SK-N-SH (cell line): ENCODE measurements around the gene PKD2L1. TPM values are rescaled to one million over a fixed set of nuclear protein-coding genes. Genes with fewer than 3 reads are reported as not detected.

ENCODE experiments used
- CTCF ChIA-PET: fragments of 300-600, 350-600 bp; formaldehyde crosslinking; extraction: SDS; loops from one replicate; lab custom pipeline; 2021; lab: Yijun Ruan, JAX
- POLR2A ChIA-PET: fragments of 350-600 bp; sonication (Branson Sonifier 250); formaldehyde crosslinking; extraction: SDS; loops from one replicate; lab custom pipeline; 2020; ENCODE audit warnings: antibody characterized with exemption, inconsistent platforms; lab: Yijun Ruan, JAX
- DNase-seq: peaks from one replicate; pipeline ENCODE4 v3.0.0; 2012
- H2AFZ ChIP-seq: fragments of 200-600 bp; sonication (generic); 2 replicates; pipeline ENCODE4 v1.8.1; 2016; ENCODE audit warnings: antibody characterized with exemption, mild to moderate bottlenecking, low read depth
- H3F3A ChIP-seq: fragments of 200-600 bp; sonication (generic); replicated peaks from 2 replicates; pipeline ENCODE3; 2016; ENCODE audit warnings: antibody characterized with exemption, mild to moderate bottlenecking; ENCODE audit not compliant: insufficient read depth
- H3K27ac ChIP-seq, 2 experiments: fragments of 200-500 bp in 1 of 2; fragments of 200-600 bp in 1 of 2; sonication (Bioruptor generic) in 1 of 2; sonication (generic), shearing (Covaris generic) in 1 of 2; 2 replicates each; pipeline versions ENCODE4 v1.5.1 to v1.6.1; 2014 to 2016; ENCODE audit warnings: low read depth in 2 of 2, inconsistent platforms in 1 of 2, low read length in 1 of 2, mild to moderate bottlenecking in 1 of 2, mixed read lengths in 1 of 2
- H3K27me3 ChIP-seq: fragments of 200-600 bp; sonication (generic), shearing (Covaris generic); 2 replicates; pipeline ENCODE4 v1.6.1; 2016; ENCODE audit warnings: mixed run types; ENCODE audit not compliant: insufficient read depth
- H3K36me3 ChIP-seq, 2 experiments: fragments of 200-500 bp in 1 of 2; fragments of 200-600 bp in 1 of 2; sonication (Bioruptor generic) in 1 of 2; sonication (generic) in 1 of 2; replicated peaks in 1 of 2; 2 replicates each; pipeline versions ENCODE3 to v1.5.1; 2014 to 2016; ENCODE audit warnings: low read length in 1 of 2, mild to moderate bottlenecking in 1 of 2; ENCODE audit not compliant: insufficient read depth in 2 of 2, control insufficient read depth in 1 of 2
- H3K4me1 ChIP-seq, 2 experiments: fragments of 200-500 bp in 1 of 2; fragments of 200-600 bp in 1 of 2; sonication (Bioruptor generic) in 1 of 2; sonication (generic), shearing (Covaris generic) in 1 of 2; 2 replicates each; pipeline versions ENCODE4 v1.5.1 to v1.6.1; 2014 to 2016; ENCODE audit warnings: low read depth in 1 of 2, low read length in 1 of 2, mixed run types in 1 of 2; ENCODE audit not compliant: insufficient read depth in 2 of 2, control insufficient read depth in 1 of 2
- H3K4me2 ChIP-seq: fragments of 200-600 bp; sonication (generic), shearing (Covaris generic); 2 replicates; pipeline ENCODE4 v1.6.1; 2017; ENCODE audit warnings: mixed run types
- H3K4me3 ChIP-seq, 2 experiments: fragments of 200-500 bp in 1 of 2; fragments of 200-600 bp in 1 of 2; sonication (Bioruptor generic) in 1 of 2; sonication (generic), shearing (Covaris generic) in 1 of 2; 2 replicates each; pipeline versions ENCODE4 v1.5.1 to v1.8.1; 2014 to 2016; ENCODE audit warnings: low read depth in 2 of 2, inconsistent platforms in 1 of 2, low read length in 1 of 2, mild to moderate bottlenecking in 1 of 2, mixed read lengths in 1 of 2, moderate library complexity in 1 of 2
- H3K79me2 ChIP-seq: fragments of 200-600 bp; sonication (generic); 2 replicates; pipeline ENCODE4 v1.8.1; 2017; ENCODE audit warnings: mild to moderate bottlenecking; ENCODE audit not compliant: insufficient read depth
- H3K9ac ChIP-seq: fragments of 200-600 bp; sonication (generic); 2 replicates; pipeline ENCODE4 v1.6.1; 2017; ENCODE audit warnings: mixed run types
- H3K9me2 ChIP-seq: fragments of 200-600 bp; sonication (generic); 2 replicates; pipeline ENCODE4 v1.6.1; 2017; ENCODE audit warnings: mixed run types
- H3K9me3 ChIP-seq: fragments of 200-600 bp; sonication (generic); 2 replicates; pipeline ENCODE4 v1.6.1; 2017; ENCODE audit warnings: mixed run types, mild to moderate bottlenecking, moderate library complexity
- H4K20me1 ChIP-seq: fragments of 200-600 bp; sonication (generic); 2 replicates; pipeline ENCODE4 v1.6.1; 2017; ENCODE audit warnings: mild to moderate bottlenecking, mixed run types; ENCODE audit not compliant: insufficient read depth
- CHD2 ChIP-seq: fragments of 150-350 bp; IDR thresholded peaks from 2 replicates; pipeline ENCODE4 v1.6.1; 2018; ENCODE audit warnings: low read length; ENCODE audit not compliant: partially characterized antibody
- EP300 ChIP-seq, 2 experiments: IDR thresholded peaks; 2 replicates each; pipeline versions ENCODE4 v1.4.0 to v1.6.1; 2012; ENCODE audit warnings: borderline replicate concordance in 1 of 2, low read depth in 1 of 2, low read length in 1 of 2
- EZH2phosphoT487 ChIP-seq: fragments of 200-600 bp; sonication (generic); IDR thresholded peaks from 2 replicates; pipeline ENCODE4 v1.6.1; 2017; ENCODE audit warnings: low read depth, mixed run types, mild to moderate bottlenecking, antibody characterized with exemption, moderate library complexity, borderline replicate concordance
- FOXM1 ChIP-seq: IDR thresholded peaks from 2 replicates; pipeline ENCODE4 v1.4.0; 2012; ENCODE audit warnings: low read depth, mild to moderate bottlenecking
- GABPA ChIP-seq: IDR thresholded peaks from 2 replicates; pipeline ENCODE4 v1.4.0; 2012; ENCODE audit warnings: low read depth, mild to moderate bottlenecking
- GATA2 ChIP-seq: sonication (generic); formaldehyde crosslinking; IDR thresholded peaks from 2 replicates; pipeline ENCODE4 v1.5.0; 2020; ENCODE audit warnings: mild to moderate bottlenecking, missing genetic modification reagents
- JUND ChIP-seq: IDR thresholded peaks from 2 replicates; pipeline ENCODE4 v1.4.0; 2012
- MEF2A ChIP-seq: IDR thresholded peaks from 2 replicates; pipeline ENCODE4 v1.4.0; 2012; ENCODE audit warnings: low read depth, borderline replicate concordance
- NFIC ChIP-seq: IDR thresholded peaks from 2 replicates; pipeline ENCODE4 v1.4.0; 2012; ENCODE audit warnings: borderline replicate concordance
- RAD21 ChIP-seq: IDR thresholded peaks from 2 replicates; pipeline ENCODE4 v1.6.1; 2012; ENCODE audit warnings: mild to moderate bottlenecking, low read length
- RCOR1 ChIP-seq: fragments of 150-350 bp; IDR thresholded peaks from 2 replicates; pipeline ENCODE4 v1.6.1; 2017; ENCODE audit warnings: antibody characterized with exemption, low read length
- SIN3A ChIP-seq: IDR thresholded peaks from 2 replicates; pipeline ENCODE4 v1.6.1; 2012; ENCODE audit warnings: low read depth, mild to moderate bottlenecking, low read length, moderate library complexity, borderline replicate concordance
- TCF12 ChIP-seq: IDR thresholded peaks from 2 replicates; pipeline ENCODE4 v1.4.0; 2012
- TEAD4 ChIP-seq: IDR thresholded peaks from 2 replicates; pipeline ENCODE4 v1.4.0; 2012; ENCODE audit warnings: mild to moderate bottlenecking, borderline replicate concordance; ENCODE audit not compliant: insufficient read depth
- WGBS: methylation state at CpG from one replicate; pipeline ENCODE4 v1.1.6; 2017; ENCODE audit warnings: low lambda C conversion rate; 5-methylcytosine and 5-hydroxymethylcytosine counted together
- polyA plus RNA-seq, 3 experiments: library from polyadenylated mRNA; depleted of rRNA; stranded (reverse); fragments of >200 nt; gene quantifications; 2 replicates each; pipeline ENCODE4 v1.2.3, GENCODE V29; 2012
- TF ChIP-seq, protein P1 (sequence below): fragments of 150-350 bp; IDR thresholded peaks from 2 replicates; pipeline ENCODE4 v1.6.1; 2016; ENCODE audit warnings: mild to moderate bottlenecking, low read depth, low read length
- TF ChIP-seq, protein P2 (sequence below): IDR thresholded peaks from 2 replicates; pipeline ENCODE4 v1.6.1; 2012; ENCODE audit warnings: mild to moderate bottlenecking, low read depth, low read length, moderate library complexity
- TF ChIP-seq, protein P3 (sequence below): IDR thresholded peaks from 2 replicates; pipeline ENCODE4 v1.4.0; 2012; ENCODE audit warnings: low read depth, borderline replicate concordance
- TF ChIP-seq, protein P4 (sequence below): fragments of 200-600 bp; sonication (generic); IDR thresholded peaks from 2 replicates; pipeline ENCODE4 v1.6.1; 2017; ENCODE audit warnings: antibody characterized with exemption, mild to moderate bottlenecking, moderate library complexity

Gene PKD2L1
- polyA plus RNA-seq, 1 of the 3 experiments (the other 2 are of a cell fraction): not detected

DNA sequence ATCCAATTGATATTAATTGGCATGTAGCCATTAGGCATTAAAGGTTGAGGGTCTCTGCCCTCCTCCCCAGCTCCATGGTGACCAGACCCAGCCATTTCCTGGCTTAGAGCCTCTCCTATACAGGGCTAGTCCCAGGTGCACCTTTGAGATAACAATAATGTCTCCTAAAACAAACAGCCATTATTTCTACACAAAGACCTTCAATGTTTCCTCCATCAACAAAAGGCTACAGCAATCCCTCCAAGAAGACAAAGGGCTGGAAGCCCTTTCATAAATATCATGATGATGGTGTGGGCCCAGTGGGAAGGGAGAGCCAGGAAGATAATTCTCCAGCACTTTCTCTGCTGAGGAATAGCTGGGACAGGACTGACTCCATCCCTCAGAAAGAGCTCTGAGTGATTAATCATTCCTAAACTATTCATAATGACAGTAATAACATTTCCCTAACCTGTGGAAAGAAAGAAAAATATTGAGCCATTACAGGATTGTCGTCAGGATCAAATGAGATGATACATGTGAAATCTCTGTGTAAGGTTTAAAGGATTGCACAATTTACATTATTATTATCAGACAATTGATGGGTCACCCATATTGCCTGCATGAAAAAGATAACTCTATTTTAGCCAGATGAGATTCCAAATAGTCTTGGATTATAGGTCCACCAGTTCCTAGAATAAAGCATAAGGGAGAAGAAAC is 10.2 kb downstream of the PKD2L1 start (continued):
- TF ChIP-seq RAD21 (no peak), TEAD4 (no peak), GATA2 (no peak), RCOR1 (no peak), MEF2A (no peak), FOXM1 (no peak), GABPA (no peak)
- TF ChIP-seq, protein P1, sequence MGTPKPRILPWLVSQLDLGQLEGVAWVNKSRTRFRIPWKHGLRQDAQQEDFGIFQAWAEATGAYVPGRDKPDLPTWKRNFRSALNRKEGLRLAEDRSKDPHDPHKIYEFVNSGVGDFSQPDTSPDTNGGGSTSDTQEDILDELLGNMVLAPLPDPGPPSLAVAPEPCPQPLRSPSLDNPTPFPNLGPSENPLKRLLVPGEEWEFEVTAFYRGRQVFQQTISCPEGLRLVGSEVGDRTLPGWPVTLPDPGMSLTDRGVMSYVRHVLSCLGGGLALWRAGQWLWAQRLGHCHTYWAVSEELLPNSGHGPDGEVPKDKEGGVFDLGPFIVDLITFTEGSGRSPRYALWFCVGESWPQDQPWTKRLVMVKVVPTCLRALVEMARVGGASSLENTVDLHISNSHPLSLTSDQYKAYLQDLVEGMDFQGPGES: no peak
- TF ChIP-seq, protein P2, sequence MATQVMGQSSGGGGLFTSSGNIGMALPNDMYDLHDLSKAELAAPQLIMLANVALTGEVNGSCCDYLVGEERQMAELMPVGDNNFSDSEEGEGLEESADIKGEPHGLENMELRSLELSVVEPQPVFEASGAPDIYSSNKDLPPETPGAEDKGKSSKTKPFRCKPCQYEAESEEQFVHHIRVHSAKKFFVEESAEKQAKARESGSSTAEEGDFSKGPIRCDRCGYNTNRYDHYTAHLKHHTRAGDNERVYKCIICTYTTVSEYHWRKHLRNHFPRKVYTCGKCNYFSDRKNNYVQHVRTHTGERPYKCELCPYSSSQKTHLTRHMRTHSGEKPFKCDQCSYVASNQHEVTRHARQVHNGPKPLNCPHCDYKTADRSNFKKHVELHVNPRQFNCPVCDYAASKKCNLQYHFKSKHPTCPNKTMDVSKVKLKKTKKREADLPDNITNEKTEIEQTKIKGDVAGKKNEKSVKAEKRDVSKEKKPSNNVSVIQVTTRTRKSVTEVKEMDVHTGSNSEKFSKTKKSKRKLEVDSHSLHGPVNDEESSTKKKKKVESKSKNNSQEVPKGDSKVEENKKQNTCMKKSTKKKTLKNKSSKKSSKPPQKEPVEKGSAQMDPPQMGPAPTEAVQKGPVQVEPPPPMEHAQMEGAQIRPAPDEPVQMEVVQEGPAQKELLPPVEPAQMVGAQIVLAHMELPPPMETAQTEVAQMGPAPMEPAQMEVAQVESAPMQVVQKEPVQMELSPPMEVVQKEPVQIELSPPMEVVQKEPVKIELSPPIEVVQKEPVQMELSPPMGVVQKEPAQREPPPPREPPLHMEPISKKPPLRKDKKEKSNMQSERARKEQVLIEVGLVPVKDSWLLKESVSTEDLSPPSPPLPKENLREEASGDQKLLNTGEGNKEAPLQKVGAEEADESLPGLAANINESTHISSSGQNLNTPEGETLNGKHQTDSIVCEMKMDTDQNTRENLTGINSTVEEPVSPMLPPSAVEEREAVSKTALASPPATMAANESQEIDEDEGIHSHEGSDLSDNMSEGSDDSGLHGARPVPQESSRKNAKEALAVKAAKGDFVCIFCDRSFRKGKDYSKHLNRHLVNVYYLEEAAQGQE: no peak

DNA sequence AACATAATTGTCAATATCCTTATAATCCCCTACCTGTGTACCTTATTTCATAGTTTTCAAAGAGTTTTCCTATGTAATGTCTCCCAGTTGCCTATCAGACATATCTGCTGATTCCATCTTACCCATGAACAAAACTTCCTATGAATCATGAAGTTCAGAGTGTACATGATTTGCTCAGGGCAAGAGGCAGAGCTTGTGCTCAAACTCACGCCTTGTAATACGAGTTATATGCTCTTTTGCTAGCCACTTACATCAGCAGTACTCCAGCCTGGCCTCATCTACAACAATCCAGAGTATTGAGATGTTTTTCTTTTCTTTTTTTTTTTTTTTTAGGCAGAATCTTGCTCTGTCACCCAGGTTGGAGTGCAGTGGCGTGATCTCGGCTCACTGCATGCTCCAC is 11.8 kb downstream of the PKD2L1 start:
- H3K9ac ChIP-seq: no peak overlapping the region
- no peak overlapping the region for H2AFZ ChIP-seq
- WGBS: 69% methylated on average over 4 of the region's 4 CpGs
- no peaks in the 10 kb centered on the region for H3K9me2 ChIP-seq
- TF ChIP-seq SIN3A (no peak), CHD2 (no peak), EZH2phosphoT487 (no peak), JUND (no peak), NFIC (no peak), GATA2 (no peak), TCF12 (no peak), RCOR1 (no peak), EP300 (IDR thresholded peaks at IDR 0.05; ENCODE audit: borderline replicate concordance in 1 of 2, low read depth in 1 of 2, low read length in 1 of 2) (no peak)
- TF ChIP-seq, protein P3, sequence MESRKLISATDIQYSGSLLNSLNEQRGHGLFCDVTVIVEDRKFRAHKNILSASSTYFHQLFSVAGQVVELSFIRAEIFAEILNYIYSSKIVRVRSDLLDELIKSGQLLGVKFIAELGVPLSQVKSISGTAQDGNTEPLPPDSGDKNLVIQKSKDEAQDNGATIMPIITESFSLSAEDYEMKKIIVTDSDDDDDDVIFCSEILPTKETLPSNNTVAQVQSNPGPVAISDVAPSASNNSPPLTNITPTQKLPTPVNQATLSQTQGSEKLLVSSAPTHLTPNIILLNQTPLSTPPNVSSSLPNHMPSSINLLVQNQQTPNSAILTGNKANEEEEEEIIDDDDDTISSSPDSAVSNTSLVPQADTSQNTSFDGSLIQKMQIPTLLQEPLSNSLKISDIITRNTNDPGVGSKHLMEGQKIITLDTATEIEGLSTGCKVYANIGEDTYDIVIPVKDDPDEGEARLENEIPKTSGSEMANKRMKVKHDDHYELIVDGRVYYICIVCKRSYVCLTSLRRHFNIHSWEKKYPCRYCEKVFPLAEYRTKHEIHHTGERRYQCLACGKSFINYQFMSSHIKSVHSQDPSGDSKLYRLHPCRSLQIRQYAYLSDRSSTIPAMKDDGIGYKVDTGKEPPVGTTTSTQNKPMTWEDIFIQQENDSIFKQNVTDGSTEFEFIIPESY: no peak
- TF ChIP-seq, protein P2: no peak
- TF ChIP-seq, protein P4, sequence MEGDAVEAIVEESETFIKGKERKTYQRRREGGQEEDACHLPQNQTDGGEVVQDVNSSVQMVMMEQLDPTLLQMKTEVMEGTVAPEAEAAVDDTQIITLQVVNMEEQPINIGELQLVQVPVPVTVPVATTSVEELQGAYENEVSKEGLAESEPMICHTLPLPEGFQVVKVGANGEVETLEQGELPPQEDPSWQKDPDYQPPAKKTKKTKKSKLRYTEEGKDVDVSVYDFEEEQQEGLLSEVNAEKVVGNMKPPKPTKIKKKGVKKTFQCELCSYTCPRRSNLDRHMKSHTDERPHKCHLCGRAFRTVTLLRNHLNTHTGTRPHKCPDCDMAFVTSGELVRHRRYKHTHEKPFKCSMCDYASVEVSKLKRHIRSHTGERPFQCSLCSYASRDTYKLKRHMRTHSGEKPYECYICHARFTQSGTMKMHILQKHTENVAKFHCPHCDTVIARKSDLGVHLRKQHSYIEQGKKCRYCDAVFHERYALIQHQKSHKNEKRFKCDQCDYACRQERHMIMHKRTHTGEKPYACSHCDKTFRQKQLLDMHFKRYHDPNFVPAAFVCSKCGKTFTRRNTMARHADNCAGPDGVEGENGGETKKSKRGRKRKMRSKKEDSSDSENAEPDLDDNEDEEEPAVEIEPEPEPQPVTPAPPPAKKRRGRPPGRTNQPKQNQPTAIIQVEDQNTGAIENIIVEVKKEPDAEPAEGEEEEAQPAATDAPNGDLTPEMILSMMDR: no peak
- no peak overlapping the region for H3K4me2 ChIP-seq
- H3K27me3 ChIP-seq: peaks cover 38% of the 10 kb centered on the region; the same call in 1 of the 2 replicates
- H3K27ac ChIP-seq: no peak overlapping the region
- H3F3A ChIP-seq: no peaks in the 10 kb centered on the region
- H3K79me2 ChIP-seq: no peaks in the 10 kb centered on the region
- H3K9me3 ChIP-seq: no peaks in the 10 kb centered on the region
- no peaks in the 10 kb centered on the region for H3K4me1 ChIP-seq
- ChIA-PET CTCF (interaction anchor here (0.9 to 1.6 kb wide), 2 partner anchors 181 to 201 kb away, joined by 4 to 5 read pairs; no protein-coding TSS in a partner anchor), POLR2A (no interaction called here)
- H4K20me1 ChIP-seq: no peaks in the 10 kb centered on the region
- no peak overlapping the region for H3K4me3 ChIP-seq
- H3K36me3 ChIP-seq: no peaks in the 10 kb centered on the region
- DNase-seq: no peak
